Activated CD4-positive, CD25-positive, alpha-beta regulatory T cell treated with anti-CD3 and anti-CD28 coated beads, Interleukin-2, amount 50 U/mL, for 16 hours (primary cell): Measurements from ENCODE around the gene DYSF.
"Not testable (repeated sequence)": the region's sequence is repeated elsewhere in the genome, so short reads cannot be mapped to it uniquely, and the experiment has no call there.

ENCODE experiments used
- DNase-seq: peaks from one replicate; pipeline ENCODE4 v3.0.0-alpha.2; 2020; ENCODE audit warnings: low read depth, low spot score

Gene DYSF

GRCh38 chr2:71453404-71454220 is at the start of gene DYSF:
TSS of gene DYSF (plus strand) at chr2:71453561.
- DNase-seq, result no peak

GRCh38 chr2:71409611-71410010 is 43.8 kb upstream of the DYSF start:
- no peak for DNase-seq

- DNase-seq, result no peak
These were observed 42.7 kb upstream of the DYSF start for GRCh38 chr2:71410696-71411095.

GRCh38 chr2:71416866-71417265 is 36.5 kb upstream of the DYSF start:
- DNase-seq, result not testable (repeated sequence)

- DNase-seq, result no peak
These were observed 35.8 kb upstream of the DYSF start for GRCh38 chr2:71417300-71418202.

GRCh38 chr2:71419145-71419544 is 34.2 kb upstream of the DYSF start:
- DNase-seq, result no peak

GRCh38 chr2:71419976-71420375 is 33.4 kb upstream of the DYSF start:
- no peak for DNase-seq

GRCh38 chr2:71422786-71423185 is 30.6 kb upstream of the DYSF start:
- no peak for DNase-seq

- no peak for DNase-seq
These were observed 29.4 kb upstream of the DYSF start for GRCh38 chr2:71423817-71424420.

- no peak for DNase-seq
These were observed 26.6 kb upstream of the DYSF start for GRCh38 chr2:71426721-71427120.

GRCh38 chr2:71428472-71429383 is 24.6 kb upstream of the DYSF start:
- no peak for DNase-seq

GRCh38 chr2:71445142-71445541 is 8.2 kb upstream of the DYSF start:
- not testable (repeated sequence) for DNase-seq

- DNase-seq, result no peak
These were observed 6.9 kb upstream of the DYSF start for GRCh38 chr2:71446505-71446904.

GRCh38 chr2:71449343-71449742 is 4.0 kb upstream of the DYSF start:
- no peak for DNase-seq

GRCh38 chr2:71451705-71452104 is 1.7 kb upstream of the DYSF start:
- DNase-seq, result no peak

- no peak for DNase-seq
These were observed 796 bp upstream of the DYSF start for GRCh38 chr2:71452565-71452964.

GRCh38 chr2:71454221-71455010 is 1.1 kb downstream of the DYSF start:
- DNase-seq, result no peak

GRCh38 chr2:71455011-71455740 is 1.8 kb downstream of the DYSF start:
- DNase-seq, result no peak

- no peak for DNase-seq
These were observed 2.6 kb downstream of the DYSF start for GRCh38 chr2:71455741-71456569.
